Karpas-422 (cell line): ENCODE data around the gene CATSPER4. TPM values are rescaled to one million over a fixed set of nuclear protein-coding genes. Genes with fewer than 3 reads are reported as not detected.

Source experiments
- DNase-seq: peaks from one replicate; pipeline ENCODE4 v3.0.0-alpha.2; 2015
- H2AFZ ChIP-seq: fragments of 200-600 bp; sonication (generic); 2 replicates; pipeline ENCODE4 v1.6.1; 2014; ENCODE audit warnings: antibody characterized with exemption, low read length, mixed read lengths
- H3K27ac ChIP-seq: fragments of 200-600 bp; sonication (generic); 2 replicates; pipeline ENCODE4 v1.5.1; 2014; ENCODE audit warnings: mild to moderate bottlenecking, low read length, moderate library complexity
- H3K27me3 ChIP-seq: fragments of 200-600 bp; sonication (generic); 2 replicates; pipeline ENCODE4 v1.6.1; 2014; ENCODE audit warnings: low read length, mixed read lengths
- H3K36me3 ChIP-seq: fragments of 200-600 bp; sonication (generic); 2 replicates; pipeline ENCODE4 v1.6.1; 2014; ENCODE audit warnings: low read length, mixed read lengths; ENCODE audit not compliant: insufficient read depth
- H3K4me1 ChIP-seq: fragments of 200-600 bp; sonication (generic); 2 replicates; pipeline ENCODE4 v1.6.1; 2014; ENCODE audit warnings: mild to moderate bottlenecking, low read length, mixed read lengths
- H3K4me2 ChIP-seq: fragments of 200-600 bp; sonication (generic); 2 replicates; pipeline ENCODE4 v1.6.1; 2014; ENCODE audit warnings: low read length, low read depth, mild to moderate bottlenecking; ENCODE audit not compliant: poor library complexity, severe bottlenecking
- H3K4me3 ChIP-seq: fragments of 200-600 bp; sonication (generic); 2 replicates; pipeline ENCODE4 v1.5.1; 2014; ENCODE audit warnings: mild to moderate bottlenecking, antibody characterized with exemption, low read length, mixed read lengths
- H3K79me2 ChIP-seq: fragments of 200-600 bp; sonication (generic); 2 replicates; pipeline ENCODE4 v1.6.1; 2014; ENCODE audit warnings: mild to moderate bottlenecking, low read length, mixed read lengths
- H3K9ac ChIP-seq: fragments of 200-600 bp; sonication (generic); 2 replicates; pipeline ENCODE4 v1.6.0; 2014; ENCODE audit warnings: low read length
- H3K9me2 ChIP-seq: fragments of 200-600 bp; sonication (generic), shearing (Covaris generic); replicated peaks from 2 replicates; pipeline ENCODE4 v1.6.0; 2014; ENCODE audit warnings: mild to moderate bottlenecking, low read length, moderate library complexity; ENCODE audit not compliant: insufficient read depth
- H3K9me3 ChIP-seq: fragments of 300-700, 200-600 bp; sonication (generic); 2 replicates; pipeline ENCODE4 v1.6.1; 2014; ENCODE audit warnings: low read length, mixed read lengths
- H4K20me1 ChIP-seq: fragments of 200-600 bp; sonication (generic); 2 replicates; pipeline ENCODE4 v1.6.1; 2014; ENCODE audit warnings: mild to moderate bottlenecking, antibody characterized with exemption, low read length, low read depth; ENCODE audit not compliant: insufficient read depth
- total RNA-seq: library from RNA; depleted of rRNA; stranded (reverse); fragments of >200 nt; shearing (Covaris generic); gene quantifications from 2 replicates; pipeline ENCODE4 v1.2.3, GENCODE V29; 2014; ENCODE audit warnings: low replicate concordance

Gene CATSPER4
- total RNA-seq, 1 experiment from 2014 or later, result not detected

DNA sequence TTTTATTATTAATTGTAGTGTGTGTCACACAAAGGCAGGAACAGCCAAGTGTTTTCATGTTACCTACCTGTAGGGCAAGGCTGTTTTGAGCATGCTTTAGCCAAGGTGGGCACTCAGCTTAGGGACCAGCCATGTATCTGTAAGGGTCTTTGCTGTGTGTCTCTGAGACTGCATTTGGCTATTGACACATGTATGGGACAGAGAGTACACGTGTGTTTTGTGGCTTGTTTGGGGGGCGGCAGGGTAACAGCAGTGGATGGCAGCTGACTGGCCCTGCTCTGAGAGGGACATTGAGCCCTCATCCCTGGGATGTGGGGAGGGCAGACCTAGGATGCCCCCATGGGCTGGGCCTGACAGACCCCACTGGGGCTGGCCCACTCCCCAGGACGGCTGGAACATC lies 6.9 kb downstream of the CATSPER4 start:
- no peaks in the 10 kb centered on the region for H3K9me3 ChIP-seq
- no peak for DNase-seq
- no peaks in the 10 kb centered on the region for H3K9me2 ChIP-seq
- H3K27ac ChIP-seq, result no peak overlapping the region
- H4K20me1 ChIP-seq, result no peaks in the 10 kb centered on the region
- H3K9ac ChIP-seq, result no peak overlapping the region
- no peak overlapping the region for H3K4me2 ChIP-seq
- no peaks in the 10 kb centered on the region for H3K4me1 ChIP-seq
- no peak overlapping the region for H2AFZ ChIP-seq
- H3K27me3 ChIP-seq, result no peaks in the 10 kb centered on the region
- H3K79me2 ChIP-seq, result no peaks in the 10 kb centered on the region
- H3K4me3 ChIP-seq, result no peak overlapping the region
- no peaks in the 10 kb centered on the region for H3K36me3 ChIP-seq

DNA sequence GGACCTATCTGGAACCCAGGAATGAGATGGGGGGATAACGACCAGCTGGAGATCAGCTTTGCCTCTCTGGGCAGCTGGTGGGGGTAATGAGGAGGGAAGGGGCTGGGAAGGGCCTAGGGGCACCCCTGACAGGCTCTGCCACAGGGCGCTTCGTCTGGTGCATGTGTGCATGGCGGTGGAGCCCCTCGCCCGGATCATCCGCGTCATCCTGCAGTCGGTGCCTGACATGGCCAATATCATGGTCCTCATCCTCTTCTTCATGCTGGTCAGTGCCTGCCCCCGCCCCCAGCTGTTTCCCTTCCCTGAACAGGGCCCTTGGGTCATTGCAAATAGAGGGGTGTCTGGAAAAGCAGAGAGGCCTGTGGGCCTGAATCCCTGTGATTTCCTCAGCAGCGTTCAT lies 7.4 kb downstream of the CATSPER4 start:
- Histone ChIP-seq H2AFZ (no peak overlapping the region), H3K4me3 (no peak overlapping the region), H3K4me2 (no peak overlapping the region), H3K9ac (no peak overlapping the region), H3K27me3 (no peaks in the 10 kb centered on the region), H3K9me2 (no peaks in the 10 kb centered on the region), H3K79me2 (no peaks in the 10 kb centered on the region), H3K9me3 (no peaks in the 10 kb centered on the region), H4K20me1 (no peaks in the 10 kb centered on the region), H3K27ac (no peak overlapping the region), H3K36me3 (no peaks in the 10 kb centered on the region), H3K4me1 (no peaks in the 10 kb centered on the region)
- DNase-seq, result no peak

DNA sequence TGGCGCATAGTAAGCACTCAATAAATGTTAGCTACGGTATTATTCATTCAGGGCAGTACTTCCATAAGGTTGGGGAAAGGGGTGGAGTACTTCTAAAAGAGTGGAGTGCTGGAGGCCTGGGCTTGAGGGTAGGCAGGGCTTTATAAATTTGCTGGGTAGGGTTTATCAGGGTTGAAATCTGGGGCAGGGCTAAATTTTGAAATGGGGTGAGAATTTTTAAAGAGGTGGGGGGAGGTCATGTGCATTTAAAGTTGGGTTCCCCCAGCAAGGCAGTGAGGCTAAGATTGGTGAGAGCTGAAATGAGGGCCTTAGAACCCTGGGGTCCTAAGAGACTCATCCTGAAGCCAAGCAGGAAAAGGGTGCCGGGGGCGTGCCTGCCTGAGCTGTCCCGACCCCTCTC lies 10.0 kb downstream of the CATSPER4 start:
- H3K4me2 ChIP-seq, result no peak overlapping the region
- H3K36me3 ChIP-seq, result no peaks in the 10 kb centered on the region
- H3K9me3 ChIP-seq, result no peaks in the 10 kb centered on the region
- no peaks in the 10 kb centered on the region for H3K79me2 ChIP-seq
- no peak overlapping the region for H3K27ac ChIP-seq
- H3K27me3 ChIP-seq, result no peaks in the 10 kb centered on the region
- H4K20me1 ChIP-seq, result no peaks in the 10 kb centered on the region
- no peak overlapping the region for H3K4me3 ChIP-seq
- DNase-seq, result no peak
- no peak overlapping the region for H2AFZ ChIP-seq
- no peaks in the 10 kb centered on the region for H3K9me2 ChIP-seq
- no peaks in the 10 kb centered on the region for H3K4me1 ChIP-seq
- no peak overlapping the region for H3K9ac ChIP-seq

DNA sequence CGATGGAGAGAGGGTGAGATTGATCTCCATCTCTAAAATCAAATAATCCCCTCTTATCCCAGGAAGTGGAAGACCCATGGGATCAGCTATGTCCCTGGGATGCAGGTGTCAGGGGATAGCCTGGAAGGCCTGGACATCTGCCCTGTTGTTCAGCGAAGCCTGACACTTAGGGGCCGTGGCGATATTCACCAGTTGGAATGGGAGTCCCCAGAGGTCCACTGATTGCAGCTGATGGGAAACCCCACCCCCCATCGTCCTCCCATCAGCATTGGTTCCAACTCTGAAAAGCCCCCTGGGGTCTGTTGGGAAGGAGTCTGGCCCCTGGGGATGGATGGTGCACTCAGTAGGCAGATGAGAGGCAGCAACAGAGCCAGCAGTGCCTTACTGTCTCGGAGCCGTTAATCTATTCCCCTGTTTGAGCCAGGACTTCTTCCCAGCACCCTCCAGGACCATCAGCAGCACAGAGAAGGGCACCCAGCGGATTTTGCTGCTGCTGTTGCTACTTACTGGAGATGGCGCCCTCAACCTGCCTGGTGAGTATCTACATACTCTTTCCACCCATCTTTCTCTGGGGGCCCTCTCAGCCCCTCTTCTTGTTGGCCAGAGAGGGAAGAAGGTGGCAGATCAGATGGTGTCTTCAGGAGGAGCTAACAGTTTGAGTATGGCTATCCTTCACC lies 13.4 kb downstream of the CATSPER4 start:
- no peaks in the 10 kb centered on the region for H3K79me2 ChIP-seq
- no peaks in the 10 kb centered on the region for H3K27me3 ChIP-seq
- no peak overlapping the region for H3K4me3 ChIP-seq
- DNase-seq, result peak; percentile 64
- H3K4me1 ChIP-seq, result no peaks in the 10 kb centered on the region
- H3K27ac ChIP-seq, result no peak overlapping the region
- no peaks in the 10 kb centered on the region for H4K20me1 ChIP-seq
- no peaks in the 10 kb centered on the region for H3K36me3 ChIP-seq
- H2AFZ ChIP-seq, result no peak overlapping the region
- no peaks in the 10 kb centered on the region for H3K9me2 ChIP-seq
- H3K9ac ChIP-seq, result no peak overlapping the region
- no peak overlapping the region for H3K4me2 ChIP-seq
- H3K9me3 ChIP-seq, result no peaks in the 10 kb centered on the region

DNA sequence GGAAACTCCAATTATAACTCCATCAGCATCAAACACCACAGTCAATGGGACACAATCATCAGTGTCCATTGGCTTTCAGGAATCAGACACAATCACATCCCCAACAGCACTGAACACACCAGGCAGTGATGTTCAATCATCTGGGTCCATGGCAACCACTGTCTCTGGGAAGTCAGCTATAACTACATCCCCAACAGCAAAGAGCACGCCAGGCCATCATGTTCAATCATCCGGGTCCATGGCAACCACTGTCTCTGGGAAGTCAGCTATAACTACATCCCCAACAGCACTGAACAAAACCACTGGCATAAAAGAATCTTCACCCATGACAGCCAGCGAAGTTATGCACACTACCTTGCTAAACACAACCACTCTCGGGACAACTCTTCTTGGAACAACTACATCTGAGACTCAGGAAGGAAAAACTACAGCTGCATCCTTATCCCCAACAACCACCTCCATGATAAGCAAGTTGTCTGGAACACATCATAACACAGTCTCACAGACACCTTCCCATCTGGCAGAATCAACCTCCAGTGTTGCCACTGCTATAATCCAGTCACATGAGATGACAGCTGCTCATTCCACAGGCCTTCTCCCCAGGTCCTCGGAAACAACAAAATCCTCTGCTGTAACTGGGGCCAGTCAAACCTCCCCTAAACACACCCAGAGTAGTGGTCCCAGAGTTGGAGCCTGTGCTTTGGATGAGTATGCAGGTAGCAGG lies 19.9 kb downstream of the CATSPER4 start:
- Histone ChIP-seq H3K9ac (no peak overlapping the region), H4K20me1 (no peaks in the 10 kb centered on the region), H3K4me3 (no peak overlapping the region), H3K4me1 (no peaks in the 10 kb centered on the region), H3K27ac (no peak overlapping the region), H3K4me2 (no peak overlapping the region), H3K9me3 (no peaks in the 10 kb centered on the region), H3K79me2 (no peaks in the 10 kb centered on the region), H3K9me2 (no peaks in the 10 kb centered on the region), H2AFZ (no peak overlapping the region), H3K36me3 (no peaks in the 10 kb centered on the region), H3K27me3 (no peaks in the 10 kb centered on the region)
- no peak for DNase-seq

DNA sequence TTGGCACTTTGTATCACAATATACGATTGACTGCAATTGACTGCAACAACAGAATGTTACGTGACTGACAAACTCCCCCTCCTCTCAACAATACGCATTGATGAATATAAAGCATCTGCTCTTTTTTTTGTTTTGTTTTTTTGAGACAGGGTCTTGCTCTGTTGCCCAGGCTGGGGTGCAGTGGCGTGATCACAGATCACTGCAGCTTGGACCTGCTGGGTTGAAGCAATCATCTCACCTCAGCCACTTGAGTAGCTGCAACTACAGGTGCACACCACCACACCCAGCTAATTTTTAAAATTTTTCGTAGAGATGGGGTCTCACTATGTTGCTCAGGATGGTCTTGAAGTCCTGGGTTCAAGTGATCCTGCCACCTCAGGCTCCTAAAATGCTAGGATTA lies 22.3 kb downstream of the CATSPER4 start:
- no peaks in the 10 kb centered on the region for H3K9me2 ChIP-seq
- H2AFZ ChIP-seq, result no peak overlapping the region
- no peaks in the 10 kb centered on the region for H3K79me2 ChIP-seq
- no peak for DNase-seq
- no peaks in the 10 kb centered on the region for H3K9me3 ChIP-seq
- no peaks in the 10 kb centered on the region for H4K20me1 ChIP-seq
- H3K4me2 ChIP-seq, result no peak overlapping the region
- no peak overlapping the region for H3K27ac ChIP-seq
- H3K36me3 ChIP-seq, result no peaks in the 10 kb centered on the region
- no peaks in the 10 kb centered on the region for H3K4me1 ChIP-seq
- no peaks in the 10 kb centered on the region for H3K27me3 ChIP-seq
- no peak overlapping the region for H3K4me3 ChIP-seq
- H3K9ac ChIP-seq, result no peak overlapping the region

DNA sequence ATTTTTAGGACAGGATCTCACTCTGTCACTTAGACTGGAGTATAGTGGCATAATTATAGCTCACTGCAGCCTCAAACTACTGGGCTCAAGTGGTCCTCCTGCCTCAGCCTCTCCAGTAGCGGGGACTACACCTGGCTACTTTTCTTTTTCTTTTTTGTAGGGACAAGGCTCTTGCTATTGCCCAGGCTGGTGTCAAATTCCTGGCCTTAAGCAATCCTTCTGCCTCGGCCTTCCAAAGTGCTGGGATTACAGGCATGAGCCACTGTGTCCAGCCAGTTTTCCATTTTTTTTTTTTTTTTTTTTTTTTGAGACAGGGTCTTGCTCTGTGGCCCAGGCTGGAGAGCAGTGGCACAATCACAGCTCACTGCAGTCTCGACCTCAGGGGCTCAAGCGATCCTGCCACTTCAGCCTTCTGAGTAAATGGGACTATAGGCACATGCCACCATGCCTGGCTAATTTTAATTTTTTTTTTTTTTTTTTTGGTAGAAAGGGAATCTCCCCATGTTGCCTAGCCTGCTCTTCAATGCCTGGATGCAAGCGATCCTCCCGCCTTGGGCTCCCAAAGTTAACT lies 23.0 kb downstream of the CATSPER4 start:
- H3K9ac ChIP-seq, result no peak overlapping the region
- no peaks in the 10 kb centered on the region for H3K27me3 ChIP-seq
- no peak for DNase-seq
- H3K4me2 ChIP-seq, result no peak overlapping the region
- H3K4me3 ChIP-seq, result no peak overlapping the region
- H2AFZ ChIP-seq, result no peak overlapping the region
- H3K9me2 ChIP-seq, result no peaks in the 10 kb centered on the region
- H3K79me2 ChIP-seq, result no peaks in the 10 kb centered on the region
- no peak overlapping the region for H3K27ac ChIP-seq
- no peaks in the 10 kb centered on the region for H4K20me1 ChIP-seq
- H3K4me1 ChIP-seq, result no peaks in the 10 kb centered on the region
- H3K9me3 ChIP-seq, result no peaks in the 10 kb centered on the region
- H3K36me3 ChIP-seq, result no peaks in the 10 kb centered on the region

DNA sequence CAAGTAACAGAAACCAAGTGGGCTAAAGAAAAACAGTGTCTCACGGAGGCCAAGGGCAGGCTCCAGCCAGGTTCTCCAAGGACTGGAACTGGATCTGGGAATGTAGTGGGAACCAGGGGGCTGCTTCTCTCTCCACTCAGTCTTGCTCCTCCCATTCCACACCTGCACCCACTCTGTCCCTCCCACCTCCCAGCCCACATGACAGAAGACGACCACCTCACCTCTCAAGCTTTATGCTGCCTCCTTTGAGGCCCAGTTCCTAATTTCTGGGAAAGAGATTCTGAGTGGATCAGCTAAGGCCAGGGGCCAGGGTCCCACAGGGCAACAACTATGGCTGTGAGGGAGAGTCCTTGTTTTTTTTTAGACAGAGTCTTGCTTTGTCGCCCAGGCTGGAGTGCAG lies 24.8 kb downstream of the CATSPER4 start:
- no peaks in the 10 kb centered on the region for H3K79me2 ChIP-seq
- no peak overlapping the region for H3K27ac ChIP-seq
- H3K4me2 ChIP-seq, result no peak overlapping the region
- no peaks in the 10 kb centered on the region for H3K4me1 ChIP-seq
- H3K9me3 ChIP-seq, result no peaks in the 10 kb centered on the region
- no peak for DNase-seq
- no peaks in the 10 kb centered on the region for H3K27me3 ChIP-seq
- H2AFZ ChIP-seq, result no peak overlapping the region
- no peak overlapping the region for H3K9ac ChIP-seq
- no peaks in the 10 kb centered on the region for H3K9me2 ChIP-seq
- no peaks in the 10 kb centered on the region for H4K20me1 ChIP-seq
- H3K36me3 ChIP-seq, result no peaks in the 10 kb centered on the region
- no peak overlapping the region for H3K4me3 ChIP-seq
